PFSK-1 (cell line): ENCODE measurements around the gene OR8D4.

Source experiments
- FOXP2 ChIP-seq: optimal IDR thresholded peaks from 2 replicates; pipeline ENCODE3; 2011; ENCODE audit warnings: borderline replicate concordance, control low read depth, inconsistent platforms; ENCODE audit not compliant: insufficient read depth; ENCODE audit errors: extremely low read length, extremely low read depth
- POLR2AphosphoS5 ChIP-seq: IDR thresholded peaks from 2 replicates; pipeline ENCODE4 v1.6.1; 2012; ENCODE audit warnings: low read depth, mild to moderate bottlenecking, control low read depth, low read length, moderate library complexity
- SIN3A ChIP-seq: IDR thresholded peaks from 2 replicates; pipeline ENCODE4 v1.6.1; 2012; ENCODE audit warnings: mild to moderate bottlenecking, low read length, moderate library complexity, borderline replicate concordance; ENCODE audit not compliant: insufficient read depth
- TAF1 ChIP-seq: IDR thresholded peaks from 2 replicates; pipeline ENCODE4 v1.6.1; 2012; ENCODE audit warnings: low read length, control low read depth, borderline replicate concordance; ENCODE audit not compliant: insufficient read depth
- TF ChIP-seq, protein P1 (sequence below), 2 experiments: IDR thresholded peaks; 2 replicates each; pipeline versions ENCODE4 v1.6.1 to v1.8.0; 2011 to 2012; ENCODE audit warnings: low read depth in 2 of 2, low read length in 2 of 2, control low read depth in 1 of 2, inconsistent platforms in 1 of 2, mild to moderate bottlenecking in 1 of 2, moderate library complexity in 1 of 2; ENCODE audit not compliant: insufficient read depth in 1 of 2

DNA sequence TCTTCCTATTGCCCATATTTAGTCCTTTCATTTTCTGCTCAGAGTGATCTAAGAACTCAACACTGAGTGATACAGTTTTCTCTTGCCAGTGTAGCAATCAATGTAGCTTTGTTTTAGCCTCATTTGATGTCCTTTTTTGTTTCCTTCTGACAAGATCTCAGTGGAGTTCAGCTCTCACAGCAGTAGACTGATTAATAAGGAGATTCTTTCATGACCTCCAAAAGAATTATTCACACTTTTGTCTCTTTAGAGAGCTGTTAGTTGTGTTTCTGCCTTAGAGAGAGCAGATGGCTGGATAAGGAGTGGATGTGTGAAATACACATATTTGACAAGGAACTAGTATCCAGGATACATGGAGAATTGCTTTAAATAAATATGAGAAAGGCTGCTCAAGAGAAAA is 9.9 kb upstream of the OR8D4 start:
- TF ChIP-seq POLR2AphosphoS5: no peak
- TF ChIP-seq TAF1: no peak
- TF ChIP-seq, protein P1, sequence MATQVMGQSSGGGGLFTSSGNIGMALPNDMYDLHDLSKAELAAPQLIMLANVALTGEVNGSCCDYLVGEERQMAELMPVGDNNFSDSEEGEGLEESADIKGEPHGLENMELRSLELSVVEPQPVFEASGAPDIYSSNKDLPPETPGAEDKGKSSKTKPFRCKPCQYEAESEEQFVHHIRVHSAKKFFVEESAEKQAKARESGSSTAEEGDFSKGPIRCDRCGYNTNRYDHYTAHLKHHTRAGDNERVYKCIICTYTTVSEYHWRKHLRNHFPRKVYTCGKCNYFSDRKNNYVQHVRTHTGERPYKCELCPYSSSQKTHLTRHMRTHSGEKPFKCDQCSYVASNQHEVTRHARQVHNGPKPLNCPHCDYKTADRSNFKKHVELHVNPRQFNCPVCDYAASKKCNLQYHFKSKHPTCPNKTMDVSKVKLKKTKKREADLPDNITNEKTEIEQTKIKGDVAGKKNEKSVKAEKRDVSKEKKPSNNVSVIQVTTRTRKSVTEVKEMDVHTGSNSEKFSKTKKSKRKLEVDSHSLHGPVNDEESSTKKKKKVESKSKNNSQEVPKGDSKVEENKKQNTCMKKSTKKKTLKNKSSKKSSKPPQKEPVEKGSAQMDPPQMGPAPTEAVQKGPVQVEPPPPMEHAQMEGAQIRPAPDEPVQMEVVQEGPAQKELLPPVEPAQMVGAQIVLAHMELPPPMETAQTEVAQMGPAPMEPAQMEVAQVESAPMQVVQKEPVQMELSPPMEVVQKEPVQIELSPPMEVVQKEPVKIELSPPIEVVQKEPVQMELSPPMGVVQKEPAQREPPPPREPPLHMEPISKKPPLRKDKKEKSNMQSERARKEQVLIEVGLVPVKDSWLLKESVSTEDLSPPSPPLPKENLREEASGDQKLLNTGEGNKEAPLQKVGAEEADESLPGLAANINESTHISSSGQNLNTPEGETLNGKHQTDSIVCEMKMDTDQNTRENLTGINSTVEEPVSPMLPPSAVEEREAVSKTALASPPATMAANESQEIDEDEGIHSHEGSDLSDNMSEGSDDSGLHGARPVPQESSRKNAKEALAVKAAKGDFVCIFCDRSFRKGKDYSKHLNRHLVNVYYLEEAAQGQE (IDR thresholded peaks at IDR 0.05; ENCODE audit: insufficient read depth in 1 of 2, low read depth in 2 of 2, low read length in 2 of 2): no peak
- no peak for TF ChIP-seq SIN3A
- TF ChIP-seq FOXP2: no peak
